HCT116 (cell line): ENCODE results near the gene RABL3.

ENCODE experiments used
- CTCF ChIP-seq, 3 experiments: fragments of 200-600 bp in 1 of 3; sonication (generic) in 1 of 3; IDR thresholded peaks in 2 of 3; conservative IDR thresholded peaks in 1 of 3; 2 replicates each; pipeline ENCODE4 v1.5.1; 2012 to 2017; ENCODE audit warnings: low read depth in 2 of 3, low read length in 2 of 3, antibody characterized with exemption in 1 of 3, borderline replicate concordance in 1 of 3, control low read depth in 1 of 3, mild to moderate bottlenecking in 1 of 3, mixed read lengths in 1 of 3, mixed run types in 1 of 3, moderate library complexity in 1 of 3; ENCODE audit not compliant: insufficient read depth in 1 of 3
- EZH2 ChIP-seq: fragments of 200-600 bp; sonication (generic); IDR thresholded peaks from 2 replicates; pipeline ENCODE4 v1.6.1; 2017; ENCODE audit warnings: antibody characterized with exemption, mixed run types
- RAD21 ChIP-seq: IDR thresholded peaks from 2 replicates; pipeline ENCODE4 v1.6.1; 2012; ENCODE audit warnings: low read depth, mild to moderate bottlenecking
- REST ChIP-seq: IDR thresholded peaks from 2 replicates; pipeline ENCODE4 v1.6.1; 2012; ENCODE audit warnings: low read depth
- ZNF274 ChIP-seq: fragments of 200-500 bp; sonication (Bioruptor generic); IDR thresholded peaks from 2 replicates; pipeline ENCODE4 v1.6.1; 2014; ENCODE audit warnings: mild to moderate bottlenecking, low read depth, low read length, inconsistent platforms

- TF ChIP-seq EZH2: no peak
- TF ChIP-seq RAD21: no peak
- TF ChIP-seq ZNF274: no peak
- no peak for TF ChIP-seq REST
- no peak for TF ChIP-seq CTCF (IDR thresholded peaks at IDR 0.05 in 2 of 3, conservative IDR thresholded peaks at IDR 0.05 in 1 of 3; ENCODE audit: borderline replicate concordance in 1 of 3, insufficient read depth in 1 of 3, low read depth in 2 of 3, low read length in 2 of 3)
Measured at GRCh38 chr3:120752230-120752629, 9.9 kb upstream of the RABL3 start.
